Uterus (tissue), 2 donors: ENCODE data around the gene THAP11.

ENCODE experiments used
- POLR2A ChIP-seq, 2 donors: fragments of 450-650 bp; IDR thresholded peaks; one replicate each; pipeline ENCODE4 v1.6.1; 2016; ENCODE audit warnings: antibody characterized with exemption in 2 of 2, mild to moderate bottlenecking in 1 of 2, moderate library complexity in 1 of 2
- TF ChIP-seq, protein P1 (sequence below), 4 experiments: fragments of 200-600 bp in 2 of 4; fragments of 450-650 bp in 2 of 4; sonication (generic) in 2 of 4; IDR thresholded peaks; one replicate each; pipeline ENCODE4 v1.5.1; 2016 to 2019; ENCODE audit warnings: antibody characterized with exemption in 4 of 4, mild to moderate bottlenecking in 2 of 4, moderate library complexity in 1 of 4

DNA sequence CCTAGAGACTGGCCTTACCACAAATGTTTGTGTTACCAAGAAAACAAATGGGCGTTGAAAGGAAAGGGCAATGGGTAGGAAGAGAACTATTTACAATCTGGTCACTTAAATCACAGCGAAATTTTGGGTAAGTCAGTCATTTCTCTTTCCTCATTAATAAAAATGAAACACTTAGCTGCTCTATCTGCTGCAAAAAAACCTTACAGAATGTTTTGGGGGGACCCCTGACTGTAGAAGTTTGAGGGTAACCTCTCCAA lies 3.9 kb downstream of the THAP11 start:
- TF ChIP-seq, protein P1, sequence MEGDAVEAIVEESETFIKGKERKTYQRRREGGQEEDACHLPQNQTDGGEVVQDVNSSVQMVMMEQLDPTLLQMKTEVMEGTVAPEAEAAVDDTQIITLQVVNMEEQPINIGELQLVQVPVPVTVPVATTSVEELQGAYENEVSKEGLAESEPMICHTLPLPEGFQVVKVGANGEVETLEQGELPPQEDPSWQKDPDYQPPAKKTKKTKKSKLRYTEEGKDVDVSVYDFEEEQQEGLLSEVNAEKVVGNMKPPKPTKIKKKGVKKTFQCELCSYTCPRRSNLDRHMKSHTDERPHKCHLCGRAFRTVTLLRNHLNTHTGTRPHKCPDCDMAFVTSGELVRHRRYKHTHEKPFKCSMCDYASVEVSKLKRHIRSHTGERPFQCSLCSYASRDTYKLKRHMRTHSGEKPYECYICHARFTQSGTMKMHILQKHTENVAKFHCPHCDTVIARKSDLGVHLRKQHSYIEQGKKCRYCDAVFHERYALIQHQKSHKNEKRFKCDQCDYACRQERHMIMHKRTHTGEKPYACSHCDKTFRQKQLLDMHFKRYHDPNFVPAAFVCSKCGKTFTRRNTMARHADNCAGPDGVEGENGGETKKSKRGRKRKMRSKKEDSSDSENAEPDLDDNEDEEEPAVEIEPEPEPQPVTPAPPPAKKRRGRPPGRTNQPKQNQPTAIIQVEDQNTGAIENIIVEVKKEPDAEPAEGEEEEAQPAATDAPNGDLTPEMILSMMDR (IDR thresholded peaks at IDR 0.05) = no peak
- no peak for TF ChIP-seq POLR2A (IDR thresholded peaks at IDR 0.05)
